HG03039 (cell line): Measurements from ENCODE around the gene OSBPL10.

Experiments used
- ATAC-seq: cut with Tn5 transposase; IDR thresholded peaks from one replicate; pipeline ENCODE4 v1.9.1; 2021; ENCODE audit warnings: mild to moderate bottlenecking, moderate library complexity; ENCODE audit not compliant: unreplicated experiment

Gene OSBPL10

GRCh38 chr3:31777092-31777491 is 204.0 kb downstream of the OSBPL10 start:
- ATAC-seq, result no peak

GRCh38 chr3:31776016-31776415 is 205.0 kb downstream of the OSBPL10 start:
- ATAC-seq, result no peak

GRCh38 chr3:31775383-31775782 is 205.7 kb downstream of the OSBPL10 start:
- ATAC-seq, result no peak

- ATAC-seq, result no peak
Observed at GRCh38 chr3:31772758-31773473, 208.1 kb downstream of the OSBPL10 start.

GRCh38 chr3:31772272-31772671 is 208.8 kb downstream of the OSBPL10 start:
- no peak for ATAC-seq

GRCh38 chr3:31770822-31771326 is 210.2 kb downstream of the OSBPL10 start:
- ATAC-seq, result no peak

- no peak for ATAC-seq
Observed at GRCh38 chr3:31768479-31769125, 212.5 kb downstream of the OSBPL10 start.

GRCh38 chr3:31767920-31768319 is 213.1 kb downstream of the OSBPL10 start:
- no peak for ATAC-seq

- no peak for ATAC-seq
Observed at GRCh38 chr3:31766669-31767068, 214.4 kb downstream of the OSBPL10 start.

- ATAC-seq, result no peak
Observed at GRCh38 chr3:31765871-31766270, 215.2 kb downstream of the OSBPL10 start.

- ATAC-seq, result no peak
Observed at GRCh38 chr3:31763731-31764130, 217.3 kb downstream of the OSBPL10 start.

- no peak for ATAC-seq
Observed at GRCh38 chr3:31762888-31763351, 218.1 kb downstream of the OSBPL10 start.

- ATAC-seq, result no peak
Observed at GRCh38 chr3:31762097-31762764, 218.8 kb downstream of the OSBPL10 start.

GRCh38 chr3:31760654-31761053 is 220.4 kb downstream of the OSBPL10 start:
- no peak for ATAC-seq

GRCh38 chr3:31758322-31758965 is 222.6 kb downstream of the OSBPL10 start:
- ATAC-seq, result no peak

- no peak for ATAC-seq
Observed at GRCh38 chr3:31755926-31756658, 225.0 kb downstream of the OSBPL10 start.

GRCh38 chr3:31754575-31755278 is 226.3 kb downstream of the OSBPL10 start:
- ATAC-seq, result peak; percentile 89

- ATAC-seq, result no peak
Observed at GRCh38 chr3:31753050-31753425, 228.0 kb downstream of the OSBPL10 start.

GRCh38 chr3:31752305-31753049 is 228.6 kb downstream of the OSBPL10 start:
- no peak for ATAC-seq
